ENCODE data around the gene TRIM2. TPM values are rescaled to one million over a fixed set of nuclear protein-coding genes. Genes with fewer than 3 reads are reported as not detected.

The TRIM2 gene
- total RNA-seq, 1 donor from 2014 or later = 35.9 TPM

- no peaks in the 10 kb centered on the region for H3K27me3 ChIP-seq
- peaks cover 8% of the 10 kb centered on the region for H3K4me1 ChIP-seq
- no peaks in the 10 kb centered on the region for H3K36me3 ChIP-seq
- ATAC-seq (peak; percentile 53), DNase-seq (no peak)
- H3K4me3 ChIP-seq = no peak overlapping the region
- no peaks in the 10 kb centered on the region for H3K9me3 ChIP-seq
- H3K27ac ChIP-seq = no peak overlapping the region
- intact Hi-C loops (cut with DNase I) = no loop called here
- TF ChIP-seq CTCF (IDR thresholded peaks at IDR 0.05) = no peak
Measured at GRCh38 chr4:153297116-153297515, 92.9 kb downstream of the TRIM2 start.

GRCh38 chr4:153310793-153311192 lies 106.5 kb downstream of the TRIM2 start:
- no peaks in the 10 kb centered on the region for H3K9me3 ChIP-seq
- TF ChIP-seq CTCF (IDR thresholded peaks at IDR 0.05) = no peak
- no peaks in the 10 kb centered on the region for H3K36me3 ChIP-seq
- no peaks in the 10 kb centered on the region for H3K4me1 ChIP-seq
- H3K27me3 ChIP-seq = no peaks in the 10 kb centered on the region
- intact Hi-C loops (cut with DNase I) = no loop called here
- DNase-seq (no peak), ATAC-seq (no peak)
- H3K27ac ChIP-seq = no peak overlapping the region
- H3K4me3 ChIP-seq = no peak overlapping the region

- Histone ChIP-seq H3K36me3 (no peaks in the 10 kb centered on the region), H3K9me3 (no peaks in the 10 kb centered on the region), H3K27ac (no peak overlapping the region), H3K27me3 (no peaks in the 10 kb centered on the region), H3K4me1 (no peaks in the 10 kb centered on the region), H3K4me3 (no peak overlapping the region)
- DNase-seq = no peak
- intact Hi-C loops (cut with DNase I) = no loop called here
- TF ChIP-seq CTCF (IDR thresholded peaks at IDR 0.05) = no peak
- ATAC-seq = no peak
Measured at GRCh38 chr4:153314915-153315314, 110.7 kb downstream of the TRIM2 start.

GRCh38 chr4:153318696-153319320 lies 114.6 kb downstream of the TRIM2 start:
- ATAC-seq (peak; percentile 75), DNase-seq (no peak)
- Histone ChIP-seq H3K27me3 (no peaks in the 10 kb centered on the region), H3K4me3 (no peak overlapping the region), H3K4me1 (no peaks in the 10 kb centered on the region), H3K9me3 (no peaks in the 10 kb centered on the region), H3K27ac (no peak overlapping the region), H3K36me3 (peaks cover 14% of the 10 kb centered on the region)
- intact Hi-C loops (cut with DNase I) = no loop called here
- TF ChIP-seq CTCF (IDR thresholded peaks at IDR 0.05) = peak; percentile 75

GRCh38 chr4:153322791-153323190 lies 118.5 kb downstream of the TRIM2 start:
- no peaks in the 10 kb centered on the region for H3K9me3 ChIP-seq
- ATAC-seq (no peak), DNase-seq (no peak)
- no peaks in the 10 kb centered on the region for H3K4me1 ChIP-seq
- no peaks in the 10 kb centered on the region for H3K27me3 ChIP-seq
- TF ChIP-seq CTCF (IDR thresholded peaks at IDR 0.05) = no peak
- H3K36me3 ChIP-seq = peaks cover 14% of the 10 kb centered on the region
- no peak overlapping the region for H3K4me3 ChIP-seq
- intact Hi-C loops (cut with DNase I) = no loop called here
- H3K27ac ChIP-seq = no peak overlapping the region

- Histone ChIP-seq H3K4me1 (no peaks in the 10 kb centered on the region), H3K9me3 (no peaks in the 10 kb centered on the region), H3K27me3 (no peaks in the 10 kb centered on the region), H3K27ac (no peak overlapping the region), H3K4me3 (no peak overlapping the region), H3K36me3 (peaks cover 20% of the 10 kb centered on the region)
- TF ChIP-seq CTCF (IDR thresholded peaks at IDR 0.05) = no peak
- DNase-seq = no peak
- no peak for ATAC-seq
- intact Hi-C loops (cut with DNase I) = no loop called here
Measured at GRCh38 chr4:153324046-153324445, 119.8 kb downstream of the TRIM2 start.

All from upper lobe of right lung (tissue), 1 donor.